AG09319 (cell line): ENCODE data around the gene RASD1.
"Not testable (repeated sequence)": the region's sequence is repeated elsewhere in the genome, so short reads cannot be mapped to it uniquely, and the experiment has no call there.

Experiments used
- DNase-seq: peaks from one replicate; pipeline ENCODE4 v3.0.0-alpha.2; 2010; ENCODE audit warnings: low read depth; ENCODE audit errors: extremely low read depth
- CTCF ChIP-seq: IDR thresholded peaks from 2 replicates; pipeline ENCODE4 v1.5.1; 2011; ENCODE audit warnings: low read depth, mild to moderate bottlenecking, inconsistent platforms, low read length, moderate library complexity

RASD1 gene

GRCh38 chr17:17462048-17462824 lies 34.0 kb downstream of the RASD1 start:
- TF ChIP-seq CTCF, result no peak
- no peak for DNase-seq

GRCh38 chr17:17460038-17460437 lies 36.2 kb downstream of the RASD1 start:
- TF ChIP-seq CTCF, result no peak
- DNase-seq, result no peak

- no peak for TF ChIP-seq CTCF
- DNase-seq, result no peak
Measured at GRCh38 chr17:17457680-17458079, 38.5 kb downstream of the RASD1 start.

DNA sequence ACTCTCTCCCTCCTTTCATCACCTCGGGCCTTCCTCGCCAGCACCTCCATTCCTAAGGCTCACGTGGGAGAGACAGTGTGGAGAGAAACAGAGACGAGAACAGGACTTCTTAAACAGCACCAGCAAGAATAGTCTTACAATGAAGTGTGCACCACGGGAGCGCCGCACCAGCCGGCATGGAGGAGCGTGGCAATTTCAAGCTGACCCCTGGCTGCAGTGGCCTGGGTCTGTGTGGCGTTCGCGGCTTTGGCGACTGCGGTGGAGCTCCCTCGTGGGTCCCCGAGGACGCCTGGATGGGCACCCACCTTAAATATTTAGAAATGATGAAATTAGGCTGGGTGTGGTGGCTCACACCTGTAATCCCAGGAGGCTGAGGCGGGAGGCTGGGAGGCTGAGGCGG lies 39.9 kb downstream of the RASD1 start:
- DNase-seq, result no peak
- TF ChIP-seq CTCF, result no peak

GRCh38 chr17:17455173-17455572 lies 41.0 kb downstream of the RASD1 start:
- TF ChIP-seq CTCF, result no peak
- no peak for DNase-seq

DNA sequence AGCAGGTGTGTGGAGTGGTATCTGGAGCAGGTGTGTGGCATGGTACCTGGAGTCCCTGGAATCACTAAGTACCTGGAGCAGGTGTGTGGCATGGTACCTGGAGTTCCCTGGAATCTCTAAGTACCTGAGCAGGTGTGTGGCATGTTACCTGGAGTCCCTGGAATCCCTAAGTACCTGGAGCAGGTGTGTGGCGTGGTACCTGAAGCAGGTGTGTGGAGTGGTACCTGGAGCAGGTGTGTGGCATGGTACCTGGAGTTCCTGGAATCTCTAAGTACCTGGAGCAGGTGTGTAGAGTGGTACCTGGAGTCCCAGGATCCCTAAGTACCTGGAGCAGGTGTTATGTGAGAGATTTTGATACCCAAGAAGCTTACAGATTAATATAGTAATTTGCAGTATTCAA lies 41.5 kb downstream of the RASD1 start:
- DNase-seq, result not testable (repeated sequence)

DNA sequence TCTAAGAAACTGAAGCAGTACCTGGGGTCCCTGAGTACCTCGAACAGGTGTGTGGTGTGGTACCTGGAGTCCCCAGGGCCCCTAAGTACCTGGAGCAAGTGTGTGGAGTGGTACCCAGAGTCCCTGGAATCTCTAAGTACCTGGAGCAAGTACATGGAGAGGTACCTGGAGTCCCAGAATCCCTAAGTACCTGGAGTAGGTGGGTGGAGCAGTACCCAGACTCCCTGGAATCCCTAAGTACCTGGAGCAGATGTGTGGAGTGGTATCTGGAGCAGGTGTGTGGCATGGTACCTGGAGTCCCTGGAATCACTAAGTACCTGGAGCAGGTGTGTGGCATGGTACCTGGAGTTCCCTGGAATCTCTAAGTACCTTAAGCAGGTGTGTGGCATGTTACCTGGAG lies 41.9 kb downstream of the RASD1 start:
- no peak for TF ChIP-seq CTCF

GRCh38 chr17:17453088-17453487 lies 43.1 kb downstream of the RASD1 start:
- no peak for TF ChIP-seq CTCF
- DNase-seq, result no peak

More for the DNA sequence above, 41.9 kb downstream of the RASD1 start:
- no peak for DNase-seq
